GM12878 (cell line): Measurements from ENCODE around the gene UBE2O. TPM values are rescaled to one million over a fixed set of nuclear protein-coding genes. Genes with fewer than 3 reads are reported as not detected.

Source experiments
- ATAC-seq: fragments of 200-7000 bp; cut with Tn5 transposase; 3 replicates; pipeline ENCODE4 v1.9.1; 2020; ENCODE audit warnings: mild to moderate bottlenecking, moderate library complexity
- BruUV-seq: library from RNA; stranded (reverse); fragments of 400-500 nt; replicated peaks from 2 replicates; lab custom pipeline; 2021; lab: Mats Ljungman, UMichigan
- CTCF ChIA-PET: fragments of 300-600 bp; sonication (Branson Sonifier 250); formaldehyde crosslinking; extraction: SDS; loops from one replicate; lab custom pipeline; 2021; ENCODE audit warnings: inconsistent platforms; lab: Yijun Ruan, JAX
- POLR2A ChIA-PET: fragments of 350-600 bp; formaldehyde crosslinking; extraction: SDS; loops from one replicate; lab custom pipeline; 2021; ENCODE audit warnings: inconsistent platforms; lab: Charles Lee
- RAD21 ChIA-PET: fragments of 300-600 bp; sonication (Branson Sonifier 250); formaldehyde crosslinking; loops from one replicate; lab custom pipeline; 2023; ENCODE audit warnings: antibody characterized with exemption; ENCODE audit not compliant: unreplicated experiment; lab: Charles Lee
- SMC1A ChIA-PET: fragments of 300-600 bp; sonication (Branson Sonifier 250); formaldehyde crosslinking; loops from one replicate; lab custom pipeline; 2023; ENCODE audit not compliant: unreplicated experiment, uncharacterized antibody; lab: Charles Lee
- DNase-seq: peaks from one replicate; pipeline ENCODE4 v3.0.0-alpha.2; 2011; ENCODE audit warnings: low read depth, low spot score
- FAIRE-seq: peaks from 3 replicates; lab custom pipeline; 2011; peaks lifted over from hg19 to GRCh38; lab: Jason Lieb, UNC
- H2AFZ ChIP-seq: 2 replicates; pipeline ENCODE4 v1.6.0; 2011; ENCODE audit warnings: low read depth, low read length, control low read depth; ENCODE audit not compliant: control insufficient read depth
- H3K27ac ChIP-seq: 2 replicates; pipeline ENCODE4 v1.5.1; 2011; ENCODE audit warnings: control low read depth; ENCODE audit not compliant: control insufficient read depth, insufficient read depth
- H3K27me3 ChIP-seq, 2 experiments: replicated peaks in 1 of 2; 2 replicates each; pipeline versions ENCODE4 v1.6.0 to v1.6.1; 2011; ENCODE audit warnings: low read length in 1 of 2; ENCODE audit not compliant: control insufficient read depth in 2 of 2, insufficient read depth in 2 of 2
- H3K36me3 ChIP-seq, 2 experiments: 2 replicates each; pipeline ENCODE4 v1.5.1; 2011; ENCODE audit warnings: low read length in 1 of 2; ENCODE audit not compliant: control insufficient read depth in 2 of 2, insufficient read depth in 2 of 2
- H3K4me1 ChIP-seq: 2 replicates; pipeline ENCODE4 v1.6.1; 2011; ENCODE audit warnings: mild to moderate bottlenecking, low read length, moderate library complexity, mixed read lengths; ENCODE audit not compliant: control insufficient read depth, insufficient read depth
- H3K4me2 ChIP-seq: 2 replicates; pipeline ENCODE4 v1.6.0; 2011; ENCODE audit warnings: control low read depth; ENCODE audit not compliant: control insufficient read depth, insufficient read depth
- H3K4me3 ChIP-seq: fragments of 200-600 bp; sonication (generic); 2 replicates; pipeline ENCODE4 v1.5.1; 2016
- H3K79me2 ChIP-seq: 2 replicates; pipeline ENCODE4 v1.6.0; 2011; ENCODE audit warnings: low read length; ENCODE audit not compliant: control insufficient read depth, insufficient read depth
- H3K9ac ChIP-seq: 2 replicates; pipeline ENCODE4 v1.8.0; 2011; ENCODE audit warnings: low read length, control low read depth, mixed read lengths; ENCODE audit not compliant: control insufficient read depth, insufficient read depth
- H3K9me3 ChIP-seq: replicated peaks from 3 replicates; pipeline ENCODE4 v1.5.1; 2011; ENCODE audit warnings: mild to moderate bottlenecking, low read length; ENCODE audit not compliant: control insufficient read depth, insufficient read depth
- H4K20me1 ChIP-seq: 2 replicates; pipeline ENCODE4 v1.6.0; 2011; ENCODE audit not compliant: control insufficient read depth, insufficient read depth
- CEBPZ ChIP-seq: fragments of 150-350 bp; IDR thresholded peaks from 2 replicates; pipeline ENCODE4 v1.6.1; 2016; ENCODE audit warnings: low read depth, low read length
- CTCF ChIP-seq, 3 experiments: IDR thresholded peaks in 2 of 3; conservative IDR thresholded peaks in 1 of 3; 2 replicates each; pipeline ENCODE4 v1.5.1; 2011; ENCODE audit warnings: low read depth in 3 of 3, low read length in 3 of 3, mild to moderate bottlenecking in 3 of 3, control low read depth in 2 of 3, moderate library complexity in 2 of 3, inconsistent platforms in 1 of 3, mixed read lengths in 1 of 3; ENCODE audit not compliant: control insufficient read depth in 2 of 3, insufficient read depth in 1 of 3; ENCODE audit errors: extremely low read depth in 1 of 3
- EGR1 ChIP-seq, 2 experiments: IDR thresholded peaks; 1 replicate in 1 of 2; 2 replicates in 1 of 2; pipeline ENCODE4 v1.6.1; 2011 to 2012; ENCODE audit warnings: low read depth in 2 of 2, low read length in 2 of 2, borderline replicate concordance in 1 of 2, mild to moderate bottlenecking in 1 of 2, moderate library complexity in 1 of 2
- ELK1 ChIP-seq: IDR thresholded peaks from 2 replicates; pipeline ENCODE4 v1.6.1; 2012; ENCODE audit warnings: low read depth, low read length, improper control_type of control experiment
- PBX3 ChIP-seq: IDR thresholded peaks from 2 replicates; pipeline ENCODE4 v1.6.1; 2011; ENCODE audit warnings: mild to moderate bottlenecking, low read depth, low read length, moderate library complexity; ENCODE audit not compliant: insufficient replicate concordance
- PKNOX1 ChIP-seq: fragments of 450-650 bp; IDR thresholded peaks from 2 replicates; pipeline ENCODE4 v1.6.1; 2016; ENCODE audit warnings: mild to moderate bottlenecking
- RAD21 ChIP-seq: IDR thresholded peaks from 2 replicates; pipeline ENCODE4 v1.6.1; 2011; ENCODE audit warnings: mild to moderate bottlenecking, low read depth, low read length, moderate library complexity; ENCODE audit not compliant: insufficient read depth
- SMC3 ChIP-seq: IDR thresholded peaks from 2 replicates; pipeline ENCODE4 v1.6.1; 2011; ENCODE audit warnings: low read length, improper control_type of control experiment, borderline replicate concordance
- TCF3 ChIP-seq: IDR thresholded peaks from 2 replicates; pipeline ENCODE4 v1.6.1; 2012; ENCODE audit warnings: low read depth, mild to moderate bottlenecking, low read length, borderline replicate concordance; ENCODE audit not compliant: insufficient read depth
- YY1 ChIP-seq: IDR thresholded peaks from 2 replicates; pipeline ENCODE4 v1.6.1; 2011; ENCODE audit warnings: low read depth, mild to moderate bottlenecking, low read length
- ZNF24 ChIP-seq: fragments of 450-650 bp; IDR thresholded peaks from 2 replicates; pipeline ENCODE4 v1.6.1; 2017; ENCODE audit warnings: antibody characterized with exemption, mild to moderate bottlenecking
- WGBS: methylation state at CpG from one replicate; pipeline ENCODE4 v1.1.6; 2016; ENCODE audit warnings: low lambda C conversion rate; ENCODE audit not compliant: insufficient replicate concordance, insufficient coverage; ENCODE audit errors: missing lambda C conversion rate; 5-methylcytosine and 5-hydroxymethylcytosine counted together
- in situ Hi-C: fragments of 300-500 bp; cut with MboI; formaldehyde crosslinking; loops from 9 replicates; pipeline ENCODE4 v1.14.3; 2018; ENCODE audit warnings: mixed read lengths
- intact Hi-C: fragments of 100-400 bp; cut with micrococcal nuclease; formaldehyde crosslinking; loops from one replicate; pipeline ENCODE4 v1.14.2; 2022; ENCODE audit not compliant: unreplicated experiment
- polyA plus RNA-seq, 11 experiments: library from polyadenylated mRNA; depleted of rRNA in 4 of 11; unstranded in 6 of 11; stranded (reverse) in 5 of 11; fragments of >200 nt; fragmentation: Nextera tagmentation in 4 of 11; fragmentation: Illumina TruSeq in 1 of 11; extraction: Ambion mirVana in 4 of 11; extraction: Trizol in 1 of 11; gene quantifications; 1 replicate in 1 of 11; 2 replicates in 10 of 11; pipeline versions ENCODE4 v1.2.1 to v1.2.3, GENCODE V29; 2011 to 2016; ENCODE audit warnings: inconsistent platforms in 2 of 11, missing spikeins in 2 of 11, low read depth in 1 of 11
- total RNA-seq, 4 experiments: library from RNA; depleted of rRNA in 3 of 4; stranded (reverse); fragments of >200 nt in 3 of 4; fragmentation: Illumina TruSeq in 1 of 4; extraction: Trizol in 1 of 4; gene quantifications; 2 replicates each; pipeline versions ENCODE4 v1.2.1 to v1.2.3, GENCODE V29; 2013 to 2021

UBE2O gene
- total and polyA plus RNA-seq, 10 of the 15 experiments (the other 5 are each of a cell fraction or from before 2014, with no cell fraction given), result 2.1 to 39.0 (median 14.1) TPM

- ChIA-PET RAD21 (interaction anchor here (0.6 to 3.2 kb wide), 18 partner anchors 9 to 159 kb away, joined by 3 to 55 read pairs (median 6); no protein-coding TSS in a partner anchor), SMC1A (interaction anchor here (0.7 to 3.5 kb wide), 21 partner anchors 9 to 155 kb away, joined by 3 to 31 read pairs (median 6); partner anchors contain the start of genes AANAT, QRICH2 and RHBDF2), CTCF (interaction anchor here (0.7 to 6.4 kb wide), 35 partner anchors 10 to 267 kb away, joined by 3 to 142 read pairs (median 5); partner anchors contain the start of genes RHBDF2 and SPHK1), POLR2A (interaction anchor here (0.6 to 1.9 kb wide), 8 partner anchors 10 to 111 kb away, joined by 3 to 6 read pairs (median 4); partner anchors contain the start of gene RHBDF2)
- Histone ChIP-seq H3K9ac (no peak overlapping the region), H3K79me2 (no peaks in the 10 kb centered on the region), H3K4me1 (no peaks in the 10 kb centered on the region), H3K27ac (no peak overlapping the region), H3K27me3 (no peaks in the 10 kb centered on the region), H4K20me1 (no peaks in the 10 kb centered on the region), H3K4me3 (no peak overlapping the region), H3K36me3 (no peaks in the 10 kb centered on the region), H2AFZ (no peak overlapping the region; the same call in 1 of the 2 replicates), H3K4me2 (no peak overlapping the region), H3K9me3 (no peaks in the 10 kb centered on the region)
- BruUV-seq, result no TSS peak
- peak; percentile 96 for ATAC-seq
- in situ Hi-C loops, result no loop called here
- 26% methylated on average over 9 of the region's 9 CpGs for WGBS
- FAIRE-seq, result peak; percentile 73
- intact Hi-C loops, result loop anchor here (1.0 kb wide), 1 partner anchor 51 kb away; no protein-coding TSS in a partner anchor
- TF ChIP-seq PKNOX1, result no peak
- TF ChIP-seq PBX3, result no peak
- no peak for TF ChIP-seq CEBPZ
- TF ChIP-seq ZNF24, result no peak
- no peak for TF ChIP-seq TCF3
- peak; percentile 67 to 79 (median 75) for TF ChIP-seq CTCF (IDR thresholded peaks at IDR 0.05 in 2 of 3, conservative IDR thresholded peaks at IDR 0.05 in 1 of 3; ENCODE audit: control insufficient read depth in 2 of 3, extremely low read depth in 1 of 3, insufficient read depth in 1 of 3, low read depth in 3 of 3, low read length in 3 of 3)
- TF ChIP-seq RAD21, result peak; percentile 74
- TF ChIP-seq ELK1, result no peak
- TF ChIP-seq EGR1 (IDR thresholded peaks at IDR 0.05; ENCODE audit: borderline replicate concordance in 1 of 2, low read depth in 2 of 2, low read length in 2 of 2), result no peak
- TF ChIP-seq YY1, result peak; percentile 69
- peak; percentile 80 for TF ChIP-seq SMC3
- DNase-seq, result no peak
Measured at GRCh38 chr17:76458580-76459490, 5.9 kb upstream of the UBE2O start.
